SK-N-SH treated with all-trans-retinoic acid at 6 μM for 48 hours (cell line): Measurements from ENCODE around the gene WTAP.

ENCODE experiments used
- ATAC-seq: fragments of 200-7000 bp; cut with Tn5 transposase; 3 replicates; pipeline ENCODE4 v1.9.1; 2020; ENCODE audit warnings: mild to moderate bottlenecking, moderate library complexity
- BACH2 ChIP-seq: fragments of 250-450 bp; sonication (Bioruptor Pico); IDR thresholded peaks from 2 replicates; pipeline ENCODE4 v1.9.0; 2021; ENCODE audit warnings: mild to moderate bottlenecking, borderline replicate concordance
- CSDC2 ChIP-seq: fragments of 250-450 bp; sonication (Bioruptor Pico); IDR thresholded peaks from 2 replicates; pipeline ENCODE4 v1.5.0; 2020; ENCODE audit warnings: mild to moderate bottlenecking, moderate library complexity
- ESRRG ChIP-seq: fragments of 250-450 bp; sonication (Bioruptor Pico); IDR thresholded peaks from 2 replicates; pipeline ENCODE4 v1.6.1; 2021; ENCODE audit warnings: mild to moderate bottlenecking
- GLIS3 ChIP-seq: fragments of 250-450 bp; sonication (Bioruptor Pico); IDR thresholded peaks from 2 replicates; pipeline ENCODE4 v1.5.0; 2020; ENCODE audit warnings: mild to moderate bottlenecking, moderate library complexity
- ISL1 ChIP-seq: fragments of 250-450 bp; sonication (Bioruptor Pico); IDR thresholded peaks from 2 replicates; pipeline ENCODE4 v2.1.2; 2022; ENCODE audit warnings: mild to moderate bottlenecking, moderate library complexity
- OSR1 ChIP-seq: fragments of 250-450 bp; sonication (Bioruptor Pico); IDR thresholded peaks from 2 replicates; pipeline ENCODE4 v1.8.0; 2022; ENCODE audit warnings: moderate library complexity, mild to moderate bottlenecking, inconsistent platforms
- PPARA ChIP-seq: fragments of 250-450 bp; sonication (Bioruptor Pico); IDR thresholded peaks from 2 replicates; pipeline ENCODE4 v1.5.0; 2020; ENCODE audit warnings: mild to moderate bottlenecking, borderline replicate concordance
- RARB ChIP-seq: fragments of 250-450 bp; sonication (Bioruptor Pico); IDR thresholded peaks from 2 replicates; pipeline ENCODE4 v1.8.0; 2021; ENCODE audit warnings: mild to moderate bottlenecking, moderate library complexity
- SNAI2 ChIP-seq: fragments of 250-450 bp; sonication (Bioruptor Pico); IDR thresholded peaks from 2 replicates; pipeline ENCODE4 v1.5.0; 2020; ENCODE audit warnings: mild to moderate bottlenecking, moderate library complexity
- TCF4 ChIP-seq: fragments of 250-450 bp; sonication (Bioruptor Pico); IDR thresholded peaks from 2 replicates; pipeline ENCODE4 v1.8.0; 2021; ENCODE audit warnings: mild to moderate bottlenecking, moderate library complexity, borderline replicate concordance
- TOX ChIP-seq: fragments of 250-450 bp; sonication (Bioruptor Pico); IDR thresholded peaks from 2 replicates; pipeline ENCODE4 v1.8.0; 2021; ENCODE audit warnings: mild to moderate bottlenecking, moderate library complexity, borderline replicate concordance
- ZC3H10 ChIP-seq: fragments of 250-450 bp; sonication (Bioruptor Pico); IDR thresholded peaks from 2 replicates; pipeline ENCODE4 v1.5.1; 2021; ENCODE audit warnings: mild to moderate bottlenecking, moderate library complexity
- ZFP3 ChIP-seq: fragments of 250-450 bp; sonication (Bioruptor Pico); IDR thresholded peaks from 2 replicates; pipeline ENCODE4 v1.5.0; 2020; ENCODE audit warnings: mild to moderate bottlenecking, moderate library complexity
- ZFP30 ChIP-seq: fragments of 450-650 bp; formaldehyde crosslinking; IDR thresholded peaks from 2 replicates; pipeline ENCODE4 v1.5.0; 2022; ENCODE audit warnings: mild to moderate bottlenecking, moderate library complexity
- ZNF565 ChIP-seq: fragments of 450-650 bp; formaldehyde crosslinking; conservative IDR thresholded peaks from 2 replicates; pipeline ENCODE4 v1.5.0; 2020; ENCODE audit warnings: low read depth, mild to moderate bottlenecking, moderate library complexity
- ZNF70 ChIP-seq: fragments of 450-650 bp; formaldehyde crosslinking; IDR thresholded peaks from 2 replicates; pipeline ENCODE4 v1.5.0; 2020; ENCODE audit warnings: mild to moderate bottlenecking, moderate library complexity
- ZNF8 ChIP-seq: fragments of 450-650 bp; formaldehyde crosslinking; IDR thresholded peaks from 2 replicates; pipeline ENCODE4 v1.5.0; 2020; ENCODE audit warnings: mild to moderate bottlenecking, moderate library complexity
- TF ChIP-seq, protein P1 (sequence below): fragments of 250-450 bp; sonication (Bioruptor Pico); IDR thresholded peaks from 2 replicates; pipeline ENCODE4 v1.5.1; 2021; ENCODE audit warnings: mild to moderate bottlenecking, moderate library complexity
- TF ChIP-seq, protein P2 (sequence below): fragments of 250-450 bp; sonication (Bioruptor Pico); IDR thresholded peaks from 2 replicates; pipeline ENCODE4 v1.5.0; 2020; ENCODE audit warnings: mild to moderate bottlenecking, moderate library complexity
- TF ChIP-seq, protein P3 (sequence below): fragments of 250-450 bp; sonication (Bioruptor Pico); IDR thresholded peaks from 2 replicates; pipeline ENCODE4 v1.8.0; 2020; ENCODE audit warnings: mild to moderate bottlenecking, moderate library complexity, borderline replicate concordance
- TF ChIP-seq, protein P4 (sequence below): fragments of 250-450 bp; sonication (Bioruptor Pico); IDR thresholded peaks from 2 replicates; pipeline ENCODE4 v1.8.0; 2021; ENCODE audit warnings: low read depth, mild to moderate bottlenecking, moderate library complexity, borderline replicate concordance
- TF ChIP-seq, protein P5 (sequence below): fragments of 250-450 bp; sonication (Bioruptor Pico); IDR thresholded peaks from 2 replicates; pipeline ENCODE4 v1.5.1; 2020; ENCODE audit warnings: low read depth, mild to moderate bottlenecking, moderate library complexity

The WTAP gene

DNA sequence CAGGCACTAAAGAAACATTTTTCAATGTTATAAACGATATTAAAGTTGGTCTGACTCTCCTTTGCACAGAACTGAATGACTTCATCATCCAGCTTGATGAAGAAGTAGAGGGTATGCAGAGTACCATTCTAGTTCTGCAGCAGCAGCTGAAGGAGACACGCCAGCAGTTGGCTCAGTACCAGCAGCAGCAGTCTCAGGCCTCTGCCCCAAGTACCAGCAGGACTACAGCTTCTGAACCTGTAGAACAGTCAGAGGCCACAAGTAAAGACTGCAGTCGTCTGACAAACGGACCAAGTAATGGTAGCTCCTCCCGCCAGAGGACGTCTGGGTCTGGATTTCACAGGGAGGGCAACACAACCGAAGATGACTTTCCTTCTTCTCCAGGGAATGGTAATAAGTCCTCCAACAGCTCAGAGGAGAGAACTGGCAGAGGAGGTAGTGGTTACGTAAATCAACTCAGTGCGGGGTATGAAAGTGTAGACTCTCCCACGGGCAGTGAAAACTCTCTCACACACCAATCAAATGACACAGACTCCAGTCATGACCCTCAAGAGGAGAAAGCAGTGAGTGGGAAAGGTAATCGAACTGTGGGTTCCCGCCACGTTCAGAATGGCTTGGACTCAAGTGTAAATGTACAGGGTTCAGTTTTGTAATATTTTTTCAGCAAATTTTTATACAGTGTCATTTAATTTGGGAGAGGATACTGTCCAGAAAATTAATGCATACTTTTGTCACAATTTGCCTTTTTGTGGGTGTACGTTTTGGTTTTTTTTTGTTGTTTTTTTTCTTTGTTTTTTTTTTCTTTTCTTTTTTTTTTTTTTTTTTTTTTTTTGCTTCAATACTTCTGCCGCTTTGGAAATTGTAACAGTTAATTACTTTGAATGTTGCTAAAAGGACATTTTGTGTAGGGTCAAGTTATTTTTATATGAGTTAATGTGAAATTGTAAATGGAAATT, 27.9 kb downstream of the WTAP start:
- no peak for ATAC-seq
- TF ChIP-seq OSR1 (CRISPR knock-in tag): no peak
- TF ChIP-seq ESRRG (CRISPR knock-in tag): no peak
- TF ChIP-seq ZNF565 (CRISPR knock-in tag): no peak
- TF ChIP-seq, protein P1, sequence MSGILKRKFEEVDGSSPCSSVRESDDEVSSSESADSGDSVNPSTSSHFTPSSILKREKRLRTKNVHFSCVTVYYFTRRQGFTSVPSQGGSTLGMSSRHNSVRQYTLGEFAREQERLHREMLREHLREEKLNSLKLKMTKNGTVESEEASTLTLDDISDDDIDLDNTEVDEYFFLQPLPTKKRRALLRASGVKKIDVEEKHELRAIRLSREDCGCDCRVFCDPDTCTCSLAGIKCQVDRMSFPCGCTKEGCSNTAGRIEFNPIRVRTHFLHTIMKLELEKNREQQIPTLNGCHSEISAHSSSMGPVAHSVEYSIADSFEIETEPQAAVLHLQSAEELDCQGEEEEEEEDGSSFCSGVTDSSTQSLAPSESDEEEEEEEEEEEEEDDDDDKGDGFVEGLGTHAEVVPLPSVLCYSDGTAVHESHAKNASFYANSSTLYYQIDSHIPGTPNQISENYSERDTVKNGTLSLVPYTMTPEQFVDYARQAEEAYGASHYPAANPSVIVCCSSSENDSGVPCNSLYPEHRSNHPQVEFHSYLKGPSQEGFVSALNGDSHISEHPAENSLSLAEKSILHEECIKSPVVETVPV (CRISPR knock-in tag): no peak
- no peak for TF ChIP-seq ZFP3 (CRISPR knock-in tag)
- no peak for TF ChIP-seq GLIS3
- TF ChIP-seq PPARA (CRISPR knock-in tag): no peak
- TF ChIP-seq TOX (CRISPR knock-in tag): no peak
- TF ChIP-seq, protein P2, sequence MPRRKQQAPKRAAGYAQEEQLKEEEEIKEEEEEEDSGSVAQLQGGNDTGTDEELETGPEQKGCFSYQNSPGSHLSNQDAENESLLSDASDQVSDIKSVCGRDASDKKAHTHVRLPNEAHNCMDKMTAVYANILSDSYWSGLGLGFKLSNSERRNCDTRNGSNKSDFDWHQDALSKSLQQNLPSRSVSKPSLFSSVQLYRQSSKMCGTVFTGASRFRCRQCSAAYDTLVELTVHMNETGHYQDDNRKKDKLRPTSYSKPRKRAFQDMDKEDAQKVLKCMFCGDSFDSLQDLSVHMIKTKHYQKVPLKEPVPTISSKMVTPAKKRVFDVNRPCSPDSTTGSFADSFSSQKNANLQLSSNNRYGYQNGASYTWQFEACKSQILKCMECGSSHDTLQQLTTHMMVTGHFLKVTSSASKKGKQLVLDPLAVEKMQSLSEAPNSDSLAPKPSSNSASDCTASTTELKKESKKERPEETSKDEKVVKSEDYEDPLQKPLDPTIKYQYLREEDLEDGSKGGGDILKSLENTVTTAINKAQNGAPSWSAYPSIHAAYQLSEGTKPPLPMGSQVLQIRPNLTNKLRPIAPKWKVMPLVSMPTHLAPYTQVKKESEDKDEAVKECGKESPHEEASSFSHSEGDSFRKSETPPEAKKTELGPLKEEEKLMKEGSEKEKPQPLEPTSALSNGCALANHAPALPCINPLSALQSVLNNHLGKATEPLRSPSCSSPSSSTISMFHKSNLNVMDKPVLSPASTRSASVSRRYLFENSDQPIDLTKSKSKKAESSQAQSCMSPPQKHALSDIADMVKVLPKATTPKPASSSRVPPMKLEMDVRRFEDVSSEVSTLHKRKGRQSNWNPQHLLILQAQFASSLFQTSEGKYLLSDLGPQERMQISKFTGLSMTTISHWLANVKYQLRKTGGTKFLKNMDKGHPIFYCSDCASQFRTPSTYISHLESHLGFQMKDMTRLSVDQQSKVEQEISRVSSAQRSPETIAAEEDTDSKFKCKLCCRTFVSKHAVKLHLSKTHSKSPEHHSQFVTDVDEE (CRISPR knock-in tag): no peak
- no peak for TF ChIP-seq CSDC2 (CRISPR knock-in tag)
- no peak for TF ChIP-seq RARB (CRISPR knock-in tag)
- no peak for TF ChIP-seq SNAI2
- no peak for TF ChIP-seq ZFP30 (CRISPR knock-in tag)
- TF ChIP-seq, protein P3, sequence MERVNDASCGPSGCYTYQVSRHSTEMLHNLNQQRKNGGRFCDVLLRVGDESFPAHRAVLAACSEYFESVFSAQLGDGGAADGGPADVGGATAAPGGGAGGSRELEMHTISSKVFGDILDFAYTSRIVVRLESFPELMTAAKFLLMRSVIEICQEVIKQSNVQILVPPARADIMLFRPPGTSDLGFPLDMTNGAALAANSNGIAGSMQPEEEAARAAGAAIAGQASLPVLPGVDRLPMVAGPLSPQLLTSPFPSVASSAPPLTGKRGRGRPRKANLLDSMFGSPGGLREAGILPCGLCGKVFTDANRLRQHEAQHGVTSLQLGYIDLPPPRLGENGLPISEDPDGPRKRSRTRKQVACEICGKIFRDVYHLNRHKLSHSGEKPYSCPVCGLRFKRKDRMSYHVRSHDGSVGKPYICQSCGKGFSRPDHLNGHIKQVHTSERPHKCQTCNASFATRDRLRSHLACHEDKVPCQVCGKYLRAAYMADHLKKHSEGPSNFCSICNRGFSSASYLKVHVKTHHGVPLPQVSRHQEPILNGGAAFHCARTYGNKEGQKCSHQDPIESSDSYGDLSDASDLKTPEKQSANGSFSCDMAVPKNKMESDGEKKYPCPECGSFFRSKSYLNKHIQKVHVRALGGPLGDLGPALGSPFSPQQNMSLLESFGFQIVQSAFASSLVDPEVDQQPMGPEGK (CRISPR knock-in tag): no peak
- TF ChIP-seq, protein P4, sequence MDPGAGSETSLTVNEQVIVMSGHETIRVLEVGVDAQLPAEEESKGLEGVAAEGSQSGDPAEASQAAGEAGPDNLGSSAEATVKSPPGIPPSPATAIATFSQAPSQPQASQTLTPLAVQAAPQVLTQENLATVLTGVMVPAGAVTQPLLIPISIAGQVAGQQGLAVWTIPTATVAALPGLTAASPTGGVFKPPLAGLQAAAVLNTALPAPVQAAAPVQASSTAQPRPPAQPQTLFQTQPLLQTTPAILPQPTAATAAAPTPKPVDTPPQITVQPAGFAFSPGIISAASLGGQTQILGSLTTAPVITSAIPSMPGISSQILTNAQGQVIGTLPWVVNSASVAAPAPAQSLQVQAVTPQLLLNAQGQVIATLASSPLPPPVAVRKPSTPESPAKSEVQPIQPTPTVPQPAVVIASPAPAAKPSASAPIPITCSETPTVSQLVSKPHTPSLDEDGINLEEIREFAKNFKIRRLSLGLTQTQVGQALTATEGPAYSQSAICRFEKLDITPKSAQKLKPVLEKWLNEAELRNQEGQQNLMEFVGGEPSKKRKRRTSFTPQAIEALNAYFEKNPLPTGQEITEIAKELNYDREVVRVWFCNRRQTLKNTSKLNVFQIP (CRISPR knock-in tag): no peak
- no peak for TF ChIP-seq ZNF8
- TF ChIP-seq ZC3H10 (CRISPR knock-in tag): no peak
- no peak for TF ChIP-seq ISL1
- no peak for TF ChIP-seq TCF4
- no peak for TF ChIP-seq BACH2 (CRISPR knock-in tag)

DNA sequence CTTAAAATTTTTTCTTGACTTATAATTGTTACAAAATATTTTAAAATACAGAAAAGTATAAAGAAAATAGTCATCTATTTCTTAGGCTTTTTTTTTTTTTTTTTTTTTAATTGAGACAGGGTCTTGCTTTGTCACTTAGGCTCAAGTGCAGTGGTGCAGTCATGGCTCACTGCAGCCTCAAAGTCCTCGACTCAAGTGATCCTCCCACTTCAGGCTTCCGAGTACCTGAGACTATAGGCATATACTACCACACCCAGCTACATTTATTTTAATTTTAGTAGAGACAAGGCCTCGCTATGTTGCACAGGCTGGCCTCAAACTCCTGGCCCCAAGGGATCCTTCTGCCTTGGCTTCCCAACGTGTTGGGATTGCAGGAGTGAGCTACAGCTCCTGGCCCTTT, 29.2 kb downstream of the WTAP start:
- ATAC-seq: no peak
- TF ChIP-seq ZFP3 (CRISPR knock-in tag): no peak
- TF ChIP-seq, protein P3 (CRISPR knock-in tag): no peak
- TF ChIP-seq PPARA (CRISPR knock-in tag): no peak
- TF ChIP-seq, protein P2 (CRISPR knock-in tag): no peak
- no peak for TF ChIP-seq ZNF70 (CRISPR knock-in tag)
- no peak for TF ChIP-seq SNAI2
- TF ChIP-seq, protein P4 (CRISPR knock-in tag): no peak
- TF ChIP-seq CSDC2 (CRISPR knock-in tag): no peak
- TF ChIP-seq, protein P5, sequence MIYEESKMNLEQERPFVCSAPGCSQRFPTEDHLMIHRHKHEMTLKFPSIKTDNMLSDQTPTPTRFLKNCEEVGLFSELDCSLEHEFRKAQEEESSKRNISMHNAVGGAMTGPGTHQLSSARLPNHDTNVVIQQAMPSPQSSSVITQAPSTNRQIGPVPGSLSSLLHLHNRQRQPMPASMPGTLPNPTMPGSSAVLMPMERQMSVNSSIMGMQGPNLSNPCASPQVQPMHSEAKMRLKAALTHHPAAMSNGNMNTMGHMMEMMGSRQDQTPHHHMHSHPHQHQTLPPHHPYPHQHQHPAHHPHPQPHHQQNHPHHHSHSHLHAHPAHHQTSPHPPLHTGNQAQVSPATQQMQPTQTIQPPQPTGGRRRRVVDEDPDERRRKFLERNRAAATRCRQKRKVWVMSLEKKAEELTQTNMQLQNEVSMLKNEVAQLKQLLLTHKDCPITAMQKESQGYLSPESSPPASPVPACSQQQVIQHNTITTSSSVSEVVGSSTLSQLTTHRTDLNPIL (CRISPR knock-in tag): no peak
- no peak for TF ChIP-seq BACH2 (CRISPR knock-in tag)
- TF ChIP-seq TOX (CRISPR knock-in tag): no peak
